SJSA1 (cell line): Measurements from ENCODE around the gene PPP3CB. TPM values are rescaled to one million over a fixed set of nuclear protein-coding genes. Genes with fewer than 3 reads are reported as not detected.
A peak's percentile ranks its signal among the peaks of the same experiment; 100 is the strongest.

Experiments used
- DNase-seq, 2 experiments: peaks; one replicate each; pipeline ENCODE4 v3.0.0-alpha.2; 2015 to 2020; ENCODE audit warnings: low spot score in 2 of 2, low read depth in 1 of 2
- H3K27ac ChIP-seq: fragments of 250-450 bp; sonication (Bioruptor Pico); 2 replicates; pipeline ENCODE4 v1.5.1; 2020; ENCODE audit warnings: mild to moderate bottlenecking, moderate library complexity
- H3K27me3 ChIP-seq: fragments of 250-450 bp; sonication (Bioruptor Pico); replicated peaks from 2 replicates; pipeline ENCODE4 v1.5.1; 2020; ENCODE audit warnings: mild to moderate bottlenecking, moderate library complexity
- H3K36me3 ChIP-seq: fragments of 250-450 bp; sonication (Bioruptor Pico); 2 replicates; pipeline ENCODE4 v1.5.1; 2020; ENCODE audit warnings: mild to moderate bottlenecking
- H3K4me1 ChIP-seq: fragments of 250-450 bp; sonication (Bioruptor Pico); replicated peaks from 2 replicates; pipeline ENCODE4 v1.6.1; 2021; ENCODE audit warnings: mild to moderate bottlenecking
- H3K4me3 ChIP-seq: fragments of 250-450 bp; sonication (Bioruptor Pico); 2 replicates; pipeline ENCODE4 v1.5.1; 2020; ENCODE audit warnings: mild to moderate bottlenecking
- H3K9me3 ChIP-seq: fragments of 250-450 bp; sonication (Bioruptor Pico); replicated peaks from 2 replicates; pipeline ENCODE4 v1.5.1; 2020; ENCODE audit warnings: mild to moderate bottlenecking
- total RNA-seq: library from RNA; depleted of rRNA; stranded (reverse); fragments of >200 nt; shearing (Covaris generic); gene quantifications from 2 replicates; pipeline ENCODE4 v1.2.3, GENCODE V29; 2014

PPP3CB gene
- total RNA-seq, 1 experiment from 2014 or later = 25.1 TPM

- no peak overlapping the region for H3K4me3 ChIP-seq
- no peaks in the 10 kb centered on the region for H3K4me1 ChIP-seq
- no peaks in the 10 kb centered on the region for H3K9me3 ChIP-seq
- no peak for DNase-seq
- H3K36me3 ChIP-seq = peaks cover 35% of the 10 kb centered on the region
- H3K27me3 ChIP-seq = no peaks in the 10 kb centered on the region
- no peak overlapping the region for H3K27ac ChIP-seq
Measured at GRCh38 chr10:73424478-73424877, 71.3 kb downstream of the PPP3CB start.

- H3K36me3 ChIP-seq = peaks cover 35% of the 10 kb centered on the region
- no peaks in the 10 kb centered on the region for H3K9me3 ChIP-seq
Measured at GRCh38 chr10:73423309-73423708, 72.5 kb downstream of the PPP3CB start.

GRCh38 chr10:73416571-73416970 is 79.3 kb downstream of the PPP3CB start:
- peaks cover 16% of the 10 kb centered on the region for H3K4me1 ChIP-seq
- H3K27ac ChIP-seq = no peak overlapping the region
- no peak for DNase-seq
- H3K4me3 ChIP-seq = no peak overlapping the region
- no peaks in the 10 kb centered on the region for H3K9me3 ChIP-seq
- no peaks in the 10 kb centered on the region for H3K27me3 ChIP-seq
- peaks cover 6% of the 10 kb centered on the region; the same call in 1 of the 2 replicates for H3K36me3 ChIP-seq

More at GRCh38 chr10:73423309-73423708, 72.5 kb downstream of the PPP3CB start:
- no peaks in the 10 kb centered on the region for H3K4me1 ChIP-seq
- DNase-seq = no peak
- no peak overlapping the region for H3K27ac ChIP-seq
- no peaks in the 10 kb centered on the region for H3K27me3 ChIP-seq
- H3K4me3 ChIP-seq = no peak overlapping the region

GRCh38 chr10:73414230-73414945 is 81.4 kb downstream of the PPP3CB start:
- no peak overlapping the region for H3K27ac ChIP-seq
- H3K36me3 ChIP-seq = peaks cover 11% of the 10 kb centered on the region; the same call in 1 of the 2 replicates
- no peaks in the 10 kb centered on the region for H3K27me3 ChIP-seq
- H3K4me1 ChIP-seq = peaks cover 35% of the 10 kb centered on the region
- peak overlapping the region; percentile 91 for H3K4me3 ChIP-seq
- DNase-seq = no peak
- H3K9me3 ChIP-seq = no peaks in the 10 kb centered on the region

GRCh38 chr10:73413528-73414229 is 82.1 kb downstream of the PPP3CB start, which contains the start of gene ANXA7:
TSS of gene ANXA7 (minus strand) at chr10:73414058. CDS start at chr10:73400856, 13,202 bp downstream.
- Histone ChIP-seq H3K9me3 (no peaks in the 10 kb centered on the region), H3K27ac (peak within 1 kb of the TSS; percentile 90), H3K4me3 (peak within 1 kb of the TSS; percentile 91), H3K27me3 (no peaks in the 10 kb centered on the region), H3K4me1 (peaks cover 42% of the 10 kb centered on the region), H3K36me3 (peaks cover 11% of the 10 kb centered on the region)
- DNase-seq = peak; percentile 89 to 93

GRCh38 chr10:73413108-73413527 is 82.7 kb downstream of the PPP3CB start:
- Histone ChIP-seq H3K9me3 (no peaks in the 10 kb centered on the region), H3K4me3 (peak overlapping the region; percentile 91), H3K4me1 (peaks cover 42% of the 10 kb centered on the region), H3K27ac (peak overlapping the region; percentile 90), H3K27me3 (no peaks in the 10 kb centered on the region), H3K36me3 (peaks cover 11% of the 10 kb centered on the region)
- peak; percentile 51 to 64 for DNase-seq

GRCh38 chr10:73410897-73411296 is 84.9 kb downstream of the PPP3CB start:
- H3K27ac ChIP-seq = peak overlapping the region; percentile 84
- H3K4me1 ChIP-seq = peaks cover 42% of the 10 kb centered on the region
- H3K9me3 ChIP-seq = no peaks in the 10 kb centered on the region
- no peaks in the 10 kb centered on the region for H3K27me3 ChIP-seq
- peaks cover 26% of the 10 kb centered on the region for H3K36me3 ChIP-seq
- H3K4me3 ChIP-seq = no peak overlapping the region
- no peak for DNase-seq

GRCh38 chr10:73408978-73409521 is 86.8 kb downstream of the PPP3CB start:
- H3K9me3 ChIP-seq = no peaks in the 10 kb centered on the region
- no peak for DNase-seq
- H3K27ac ChIP-seq = no peak overlapping the region; the same call in 1 of the 2 replicates
- H3K4me3 ChIP-seq = no peak overlapping the region
- H3K4me1 ChIP-seq = peaks cover 34% of the 10 kb centered on the region
- no peaks in the 10 kb centered on the region for H3K27me3 ChIP-seq
- peaks cover 29% of the 10 kb centered on the region for H3K36me3 ChIP-seq

GRCh38 chr10:73408061-73408460 is 87.8 kb downstream of the PPP3CB start:
- Histone ChIP-seq H3K4me3 (no peak overlapping the region), H3K27ac (no peak overlapping the region), H3K4me1 (peaks cover 33% of the 10 kb centered on the region), H3K36me3 (peaks cover 23% of the 10 kb centered on the region), H3K27me3 (no peaks in the 10 kb centered on the region), H3K9me3 (no peaks in the 10 kb centered on the region)
- DNase-seq = no peak

GRCh38 chr10:73407495-73407894 is 88.3 kb downstream of the PPP3CB start:
- no peaks in the 10 kb centered on the region for H3K9me3 ChIP-seq
- H3K27me3 ChIP-seq = no peaks in the 10 kb centered on the region
- peaks cover 31% of the 10 kb centered on the region for H3K4me1 ChIP-seq
- H3K36me3 ChIP-seq = peaks cover 23% of the 10 kb centered on the region
- no peak for DNase-seq
- no peak overlapping the region for H3K27ac ChIP-seq
- no peak overlapping the region for H3K4me3 ChIP-seq

GRCh38 chr10:73406846-73407245 is 89.0 kb downstream of the PPP3CB start:
- Histone ChIP-seq H3K27ac (no peak overlapping the region), H3K4me3 (no peak overlapping the region), H3K36me3 (peaks cover 23% of the 10 kb centered on the region), H3K9me3 (no peaks in the 10 kb centered on the region), H3K4me1 (peaks cover 27% of the 10 kb centered on the region), H3K27me3 (no peaks in the 10 kb centered on the region)
- no peak for DNase-seq

- H3K27me3 ChIP-seq = no peaks in the 10 kb centered on the region
- no peak overlapping the region for H3K27ac ChIP-seq
- H3K4me3 ChIP-seq = no peak overlapping the region
- peaks cover 19% of the 10 kb centered on the region for H3K36me3 ChIP-seq
- peaks cover 17% of the 10 kb centered on the region for H3K4me1 ChIP-seq
- no peaks in the 10 kb centered on the region for H3K9me3 ChIP-seq
- no peak for DNase-seq
Measured at GRCh38 chr10:73405556-73405955, 90.3 kb downstream of the PPP3CB start.

- Histone ChIP-seq H3K27me3 (no peaks in the 10 kb centered on the region), H3K4me3 (no peak overlapping the region), H3K36me3 (peaks cover 21% of the 10 kb centered on the region), H3K27ac (no peak overlapping the region), H3K4me1 (peaks cover 11% of the 10 kb centered on the region), H3K9me3 (no peaks in the 10 kb centered on the region)
- no peak for DNase-seq
Measured at GRCh38 chr10:73404690-73405089, 91.1 kb downstream of the PPP3CB start.

- Histone ChIP-seq H3K27me3 (no peaks in the 10 kb centered on the region), H3K9me3 (no peaks in the 10 kb centered on the region), H3K4me1 (no peaks in the 10 kb centered on the region), H3K4me3 (no peak overlapping the region), H3K36me3 (peaks cover 39% of the 10 kb centered on the region), H3K27ac (no peak overlapping the region)
- no peak for DNase-seq
Measured at GRCh38 chr10:73401636-73402035, 94.2 kb downstream of the PPP3CB start.
